ENCODE measurements around the gene VEGFD.

- TF ChIP-seq CTCF (IDR thresholded peaks at IDR 0.05; ENCODE audit: insufficient read depth, low read length, poor library complexity, severe bottlenecking) (no peak), EZH2phosphoT487 (conservative IDR thresholded peaks at IDR 0.05; ENCODE audit: low read length) (no peak)
Observed at GRCh38 chrX:15413101-15413500, 28.9 kb upstream of the VEGFD start.
